Keratinocyte (primary cell): Measurements from ENCODE around the gene OVOL1. TPM values are rescaled to one million over a fixed set of nuclear protein-coding genes. Genes with fewer than 3 reads are reported as not detected.

Source experiments
- DNase-seq: peaks from one replicate; pipeline ENCODE4 v3.0.0-alpha.2; 2011; ENCODE audit warnings: low read depth, missing footprints, low spot score
- FAIRE-seq: peaks from 2 replicates; lab custom pipeline; 2011; peaks lifted over from hg19 to GRCh38; lab: Jason Lieb, UNC
- H2AFZ ChIP-seq: 2 replicates; pipeline ENCODE4 v1.6.0; 2012; ENCODE audit warnings: low read length, control low read depth, inconsistent platforms; ENCODE audit not compliant: control insufficient read depth
- H3K27ac ChIP-seq: 2 replicates; pipeline ENCODE4 v1.5.1; 2011; ENCODE audit warnings: low read length; ENCODE audit not compliant: control insufficient read depth, insufficient read depth
- H3K27me3 ChIP-seq: 3 replicates; pipeline ENCODE4 v1.6.0; 2011; ENCODE audit warnings: low read length; ENCODE audit not compliant: control insufficient read depth, insufficient read depth; ENCODE audit errors: extremely low read depth
- H3K36me3 ChIP-seq, 2 experiments: 2 replicates in 1 of 2; 3 replicates in 1 of 2; pipeline ENCODE4 v1.5.1; 2011; ENCODE audit warnings: low read length in 2 of 2, mild to moderate bottlenecking in 1 of 2; ENCODE audit not compliant: control insufficient read depth in 2 of 2, insufficient read depth in 2 of 2; ENCODE audit errors: extremely low read depth in 1 of 2
- H3K4me1 ChIP-seq: 3 replicates; pipeline ENCODE4 v1.5.1; 2011; ENCODE audit warnings: low read length; ENCODE audit not compliant: control insufficient read depth, insufficient read depth; ENCODE audit errors: extremely low read depth
- H3K4me2 ChIP-seq: 3 replicates; pipeline ENCODE4 v1.6.0; 2011; ENCODE audit warnings: low read depth, low read length; ENCODE audit not compliant: control insufficient read depth, insufficient read depth; ENCODE audit errors: extremely low read depth
- H3K4me3 ChIP-seq, 3 experiments: fragments of 200-600 bp in 1 of 3; sonication (generic) in 1 of 3; 2 replicates in 2 of 3; 3 replicates in 1 of 3; pipeline ENCODE4 v1.5.1; 2011 to 2016; ENCODE audit warnings: low read length in 3 of 3, mild to moderate bottlenecking in 3 of 3, control low read depth in 2 of 3, inconsistent platforms in 1 of 3, low read depth in 1 of 3, mixed read lengths in 1 of 3, mixed run types in 1 of 3, moderate library complexity in 1 of 3; ENCODE audit not compliant: control insufficient read depth in 2 of 3, insufficient read depth in 2 of 3; ENCODE audit errors: extremely low read depth in 1 of 3
- H3K79me2 ChIP-seq: 2 replicates; pipeline ENCODE4 v1.6.0; 2012; ENCODE audit warnings: low read length; ENCODE audit not compliant: control insufficient read depth, insufficient read depth
- H3K9ac ChIP-seq: 3 replicates; pipeline ENCODE4 v1.6.0; 2011; ENCODE audit warnings: low read length; ENCODE audit not compliant: control insufficient read depth, insufficient read depth; ENCODE audit errors: extremely low read depth
- H3K9me1 ChIP-seq: 3 replicates; pipeline ENCODE4 v1.6.0; 2011; ENCODE audit warnings: low read length; ENCODE audit not compliant: control insufficient read depth, insufficient read depth; ENCODE audit errors: extremely low read depth
- H3K9me3 ChIP-seq: 2 replicates; pipeline ENCODE4 v1.5.1; 2012; ENCODE audit warnings: low read depth, low read length; ENCODE audit not compliant: control insufficient read depth
- H4K20me1 ChIP-seq: 3 replicates; pipeline ENCODE4 v1.6.0; 2011; ENCODE audit warnings: low read length; ENCODE audit not compliant: control insufficient read depth, insufficient read depth; ENCODE audit errors: extremely low read depth
- CTCF ChIP-seq, 3 experiments: IDR thresholded peaks in 1 of 3; conservative IDR thresholded peaks in 1 of 3; optimal IDR thresholded peaks in 1 of 3; 2 replicates in 2 of 3; 3 replicates in 1 of 3; pipeline versions ENCODE3 to v1.5.1; 2011; ENCODE audit warnings: low read length in 3 of 3, mild to moderate bottlenecking in 3 of 3, moderate library complexity in 2 of 3, control low read depth in 1 of 3, inconsistent platforms in 1 of 3; ENCODE audit not compliant: insufficient read depth in 2 of 3; ENCODE audit errors: extremely low read depth in 1 of 3
- EZH2 ChIP-seq: IDR thresholded peaks from one replicate; pipeline ENCODE4 v1.6.1; 2012; ENCODE audit warnings: inconsistent platforms, mild to moderate bottlenecking, low read length, moderate library complexity
- dilution Hi-C: fragments of 300-500 bp; cut with MboI; formaldehyde crosslinking; loops from one replicate; pipeline ENCODE4 v1.7.0; 2020; ENCODE audit warnings: low sequenced_read_pairs; ENCODE audit not compliant: extremely low pct_ligation_motif_present
- polyA minus RNA-seq, 3 experiments: library from RNA; depleted of rRNA, polyadenylated mRNA; stranded (reverse); fragments of >200 nt; gene quantifications; 1 replicate in 1 of 3; 2 replicates in 1 of 3; 3 replicates in 1 of 3; pipeline ENCODE4 v1.2.3, GENCODE V29; 2011
- polyA plus RNA-seq, 5 experiments: library from polyadenylated mRNA; depleted of rRNA in 3 of 5; stranded (reverse) in 3 of 5; stranded (forward) in 1 of 5; unstranded in 1 of 5; fragments of >200 nt; gene quantifications; 1 replicate in 1 of 5; 2 replicates in 3 of 5; 3 replicates in 1 of 5; pipeline versions ENCODE4 v1.2.1 to v1.2.3, GENCODE V29; 2011 to 2012; ENCODE audit warnings: missing spikeins in 2 of 5, low read depth in 1 of 5, low replicate concordance in 1 of 5

OVOL1 gene
- polyA plus RNA-seq (2.1 to 23.2 TPM (median 7.5 TPM) in 3 replicates), polyA minus RNA-seq (3.1 to 41.5 TPM (median 11.4 TPM) in 3 replicates)
- 40.0 TPM for polyA plus RNA-seq (2011; ENCODE audit: low read depth)
- 4.8 and 5.1 TPM in 2 replicates for polyA plus RNA-seq (2011; cell fraction: cytosol; rRNA removed)
- polyA plus RNA-seq (2011; cell fraction: nucleus; rRNA removed), result 16.0 and 18.4 TPM in 2 replicates
- 2.2 and 136 TPM in 2 replicates for polyA plus RNA-seq (2012; ENCODE audit: low replicate concordance)
- 9.8 TPM for polyA minus RNA-seq (2011; cell fraction: cytosol; rRNA and poly(A)+ RNA removed)
- 17.5 and 20.6 TPM in 2 replicates for polyA minus RNA-seq (2011; cell fraction: nucleus; rRNA and poly(A)+ RNA removed)

- DNase-seq, result no peak
- no peaks in the 10 kb centered on the region for H3K9me3 ChIP-seq
- no peaks in the 10 kb centered on the region for H3K79me2 ChIP-seq
- no peak for FAIRE-seq
- no peak within 1 kb of the TSS for H3K27ac ChIP-seq
- dilution Hi-C loops, result no loop called here
- H4K20me1 ChIP-seq, result no peaks in the 10 kb centered on the region
- H2AFZ ChIP-seq, result peak within 1 kb of the TSS; percentile 58
- H3K9ac ChIP-seq, result peak within 1 kb of the TSS; percentile 45
- peak within 1 kb of the TSS; percentile 62 for H3K4me2 ChIP-seq
- H3K4me1 ChIP-seq, result peaks cover 29% of the 10 kb centered on the region
- no peaks in the 10 kb centered on the region for H3K9me1 ChIP-seq
- TF ChIP-seq CTCF (optimal IDR thresholded peaks at IDR 0.05 in 1 of 3, IDR thresholded peaks at IDR 0.05 in 1 of 3, conservative IDR thresholded peaks at IDR 0.05 in 1 of 3; ENCODE audit: extremely low read depth in 1 of 3, insufficient read depth in 2 of 3, low read length in 3 of 3) (no peak), EZH2 (no peak)
- no peaks in the 10 kb centered on the region for H3K36me3 ChIP-seq
- peaks cover 18% of the 10 kb centered on the region for H3K27me3 ChIP-seq
- H3K4me3 ChIP-seq, result peak within 1 kb of the TSS; percentile 46 to 55 (median 47)
Observed at GRCh38 chr11:65786786-65787636, at the start of gene OVOL1. TSS of gene OVOL1 (plus strand) at chr11:65787063. CDS start at chr11:65787374, 311 bp downstream.

GRCh38 chr11:65739022-65739421 is 47.8 kb upstream of the OVOL1 start:
- FAIRE-seq (no peak), DNase-seq (no peak)
- Histone ChIP-seq H3K9ac (no peak overlapping the region), H3K4me1 (no peaks in the 10 kb centered on the region), H3K4me2 (no peak overlapping the region), H3K27me3 (peaks cover 5% of the 10 kb centered on the region), H3K9me1 (no peaks in the 10 kb centered on the region), H3K4me3 (no peak overlapping the region), H4K20me1 (no peaks in the 10 kb centered on the region), H3K27ac (no peak overlapping the region), H3K9me3 (peaks cover 2% of the 10 kb centered on the region), H3K79me2 (no peaks in the 10 kb centered on the region), H3K36me3 (no peaks in the 10 kb centered on the region), H2AFZ (no peak overlapping the region)
- dilution Hi-C loops, result no loop called here
- TF ChIP-seq EZH2, result no peak
- TF ChIP-seq CTCF (optimal IDR thresholded peaks at IDR 0.05 in 1 of 3, IDR thresholded peaks at IDR 0.05 in 1 of 3, conservative IDR thresholded peaks at IDR 0.05 in 1 of 3; ENCODE audit: extremely low read depth in 1 of 3, insufficient read depth in 2 of 3, low read length in 3 of 3), result no peak
